ENCODE results near the gene BOK. TPM values are rescaled to one million over a fixed set of nuclear protein-coding genes. Genes with fewer than 3 reads are reported as not detected.

Gene BOK
- total and polyA plus RNA-seq, 10 of the 15 experiments (the other 5 are each of a cell fraction or from before 2014, with no cell fraction given): 0.04 to 0.15 (median 0.12) TPM; not detected in 7

DNA sequence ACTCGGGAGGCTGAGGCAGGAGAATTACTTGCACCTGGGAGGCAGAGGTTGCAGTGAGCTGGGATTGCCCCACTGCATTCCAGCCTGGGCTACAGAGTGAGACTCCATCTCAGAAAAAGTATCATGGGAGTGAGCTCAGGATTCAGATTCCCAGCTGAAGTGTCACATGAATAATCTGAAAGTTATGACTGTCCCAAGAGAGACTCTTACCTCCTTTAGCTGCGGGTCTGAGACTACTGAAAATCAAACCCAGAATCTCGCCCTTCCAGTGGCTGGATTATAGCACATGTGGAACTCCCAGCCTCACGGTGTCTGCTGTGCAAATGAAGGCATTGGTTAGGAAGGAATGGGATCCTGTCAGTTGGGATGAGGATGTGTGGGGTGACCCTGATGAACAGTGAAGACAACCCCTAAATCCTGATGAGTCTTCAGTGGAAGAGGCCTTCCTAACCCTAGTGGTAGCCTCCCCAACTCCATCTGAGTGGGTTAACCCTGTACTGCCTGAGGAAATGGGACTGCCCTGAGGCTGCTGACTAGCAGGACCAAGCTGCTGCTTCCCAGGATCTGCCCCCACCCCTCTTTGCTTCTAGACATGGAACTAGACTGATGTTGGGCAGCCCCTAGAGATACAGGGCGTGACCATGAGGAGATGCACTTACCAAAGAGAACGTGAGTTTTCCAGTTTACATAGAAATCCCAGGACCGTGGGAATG lies 16.5 kb downstream of the BOK start:
- TF ChIP-seq, protein P1, sequence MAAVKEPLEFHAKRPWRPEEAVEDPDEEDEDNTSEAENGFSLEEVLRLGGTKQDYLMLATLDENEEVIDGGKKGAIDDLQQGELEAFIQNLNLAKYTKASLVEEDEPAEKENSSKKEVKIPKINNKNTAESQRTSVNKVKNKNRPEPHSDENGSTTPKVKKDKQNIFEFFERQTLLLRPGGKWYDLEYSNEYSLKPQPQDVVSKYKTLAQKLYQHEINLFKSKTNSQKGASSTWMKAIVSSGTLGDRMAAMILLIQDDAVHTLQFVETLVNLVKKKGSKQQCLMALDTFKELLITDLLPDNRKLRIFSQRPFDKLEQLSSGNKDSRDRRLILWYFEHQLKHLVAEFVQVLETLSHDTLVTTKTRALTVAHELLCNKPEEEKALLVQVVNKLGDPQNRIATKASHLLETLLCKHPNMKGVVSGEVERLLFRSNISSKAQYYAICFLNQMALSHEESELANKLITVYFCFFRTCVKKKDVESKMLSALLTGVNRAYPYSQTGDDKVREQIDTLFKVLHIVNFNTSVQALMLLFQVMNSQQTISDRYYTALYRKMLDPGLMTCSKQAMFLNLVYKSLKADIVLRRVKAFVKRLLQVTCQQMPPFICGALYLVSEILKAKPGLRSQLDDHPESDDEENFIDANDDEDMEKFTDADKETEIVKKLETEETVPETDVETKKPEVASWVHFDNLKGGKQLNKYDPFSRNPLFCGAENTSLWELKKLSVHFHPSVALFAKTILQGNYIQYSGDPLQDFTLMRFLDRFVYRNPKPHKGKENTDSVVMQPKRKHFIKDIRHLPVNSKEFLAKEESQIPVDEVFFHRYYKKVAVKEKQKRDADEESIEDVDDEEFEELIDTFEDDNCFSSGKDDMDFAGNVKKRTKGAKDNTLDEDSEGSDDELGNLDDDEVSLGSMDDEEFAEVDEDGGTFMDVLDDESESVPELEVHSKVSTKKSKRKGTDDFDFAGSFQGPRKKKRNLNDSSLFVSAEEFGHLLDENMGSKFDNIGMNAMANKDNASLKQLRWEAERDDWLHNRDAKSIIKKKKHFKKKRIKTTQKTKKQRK (IDR thresholded peaks at IDR 0.05; ENCODE audit: low read depth, low read length): no peak
- TF ChIP-seq CHD4 (IDR thresholded peaks at IDR 0.05) (no peak), SMC3 (IDR thresholded peaks at IDR 0.05; ENCODE audit: borderline replicate concordance, low read length) (no peak), MEF2A (IDR thresholded peaks at IDR 0.05; ENCODE audit: insufficient read depth, low read depth, low read length) (no peak), CEBPB (IDR thresholded peaks at IDR 0.05; ENCODE audit: borderline replicate concordance in 1 of 2, low read depth in 2 of 2, low read length in 2 of 2) (no peak), YY1 (IDR thresholded peaks at IDR 0.05; ENCODE audit: low read depth, low read length) (no peak), ZNF384 (IDR thresholded peaks at IDR 0.05; ENCODE audit: borderline replicate concordance, low read depth, low read length) (no peak), RUNX3 (IDR thresholded peaks at IDR 0.05; ENCODE audit: low read length) (no peak), CBFB (IDR thresholded peaks at IDR 0.05; ENCODE audit: low read depth) (no peak), YBX1 (IDR thresholded peaks at IDR 0.05) (no peak), KAT2A (conservative IDR thresholded peaks at IDR 0.05; ENCODE audit: control insufficient read depth, low read depth, low read length) (no peak), PAX8 (IDR thresholded peaks at IDR 0.05) (no peak)
- TF ChIP-seq, protein P2, sequence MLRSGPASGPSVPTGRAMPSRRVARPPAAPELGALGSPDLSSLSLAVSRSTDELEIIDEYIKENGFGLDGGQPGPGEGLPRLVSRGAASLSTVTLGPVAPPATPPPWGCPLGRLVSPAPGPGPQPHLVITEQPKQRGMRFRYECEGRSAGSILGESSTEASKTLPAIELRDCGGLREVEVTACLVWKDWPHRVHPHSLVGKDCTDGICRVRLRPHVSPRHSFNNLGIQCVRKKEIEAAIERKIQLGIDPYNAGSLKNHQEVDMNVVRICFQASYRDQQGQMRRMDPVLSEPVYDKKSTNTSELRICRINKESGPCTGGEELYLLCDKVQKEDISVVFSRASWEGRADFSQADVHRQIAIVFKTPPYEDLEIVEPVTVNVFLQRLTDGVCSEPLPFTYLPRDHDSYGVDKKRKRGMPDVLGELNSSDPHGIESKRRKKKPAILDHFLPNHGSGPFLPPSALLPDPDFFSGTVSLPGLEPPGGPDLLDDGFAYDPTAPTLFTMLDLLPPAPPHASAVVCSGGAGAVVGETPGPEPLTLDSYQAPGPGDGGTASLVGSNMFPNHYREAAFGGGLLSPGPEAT (IDR thresholded peaks at IDR 0.05; ENCODE audit: low read depth): no peak
- WGBS (ENCODE audit: insufficient coverage, insufficient replicate concordance, low lambda C conversion rate, missing lambda C conversion rate): 69% methylated on average over 7 of the region's 7 CpGs
- Histone ChIP-seq H2AFZ (ENCODE audit: control insufficient read depth, low read depth, low read length) (no peak overlapping the region), H3K27me3 (replicated peaks in 1 of 2; ENCODE audit: control insufficient read depth in 2 of 2, insufficient read depth in 2 of 2, low read length in 1 of 2) (no peaks in the 10 kb centered on the region), H3K4me2 (ENCODE audit: control insufficient read depth, insufficient read depth) (no peak overlapping the region), H3K79me2 (ENCODE audit: control insufficient read depth, insufficient read depth, low read length) (no peaks in the 10 kb centered on the region), H4K20me1 (ENCODE audit: control insufficient read depth, insufficient read depth) (no peaks in the 10 kb centered on the region), H3K4me3 (no peak overlapping the region), H3K9ac (ENCODE audit: control insufficient read depth, insufficient read depth, low read length) (no peak overlapping the region), H3K9me3 (replicated peaks; ENCODE audit: control insufficient read depth, insufficient read depth, low read length) (no peaks in the 10 kb centered on the region), H3K27ac (ENCODE audit: control insufficient read depth, insufficient read depth) (no peak overlapping the region), H3K36me3 (ENCODE audit: control insufficient read depth in 2 of 2, insufficient read depth in 2 of 2, low read length in 1 of 2) (no peaks in the 10 kb centered on the region; a peak in 1 of 4 replicates), H3K4me1 (ENCODE audit: control insufficient read depth, insufficient read depth, low read length) (no peaks in the 10 kb centered on the region)
- BruUV-seq (replicated peaks): no TSS peak
- in situ Hi-C loops (cut with MboI): no loop called here
- POLR2A ChIA-PET: no interaction called here
- CTCF ChIA-PET: no interaction called here
- intact Hi-C loops (cut with micrococcal nuclease; ENCODE audit: unreplicated experiment): no loop called here
- SMC1A ChIA-PET (ENCODE audit: uncharacterized antibody, unreplicated experiment): no interaction called here
- ATAC-seq (no peak), DNase-seq (ENCODE audit: low read depth, low spot score) (no peak), FAIRE-seq (no peak)
- RAD21 ChIA-PET (ENCODE audit: unreplicated experiment): no interaction called here

All from GM12878 (cell line).